Activated CD4-positive, alpha-beta T cell treated with anti-CD3 and anti-CD28 coated beads, Interleukin-2, Interleukin-4, amounts not matched to agents 100 ng/mL and 50 ng/mL, durations not matched to agents 16 hours and 8 hours (primary cell): ENCODE results near the gene FOXJ2.
"Not testable (repeated sequence)": the region's sequence is repeated elsewhere in the genome, so short reads cannot be mapped to it uniquely, and the experiment has no call there.

Source experiments
- DNase-seq: peaks from one replicate; pipeline ENCODE4 v3.0.0-alpha.2; 2020; ENCODE audit warnings: low spot score

Gene FOXJ2

DNA sequence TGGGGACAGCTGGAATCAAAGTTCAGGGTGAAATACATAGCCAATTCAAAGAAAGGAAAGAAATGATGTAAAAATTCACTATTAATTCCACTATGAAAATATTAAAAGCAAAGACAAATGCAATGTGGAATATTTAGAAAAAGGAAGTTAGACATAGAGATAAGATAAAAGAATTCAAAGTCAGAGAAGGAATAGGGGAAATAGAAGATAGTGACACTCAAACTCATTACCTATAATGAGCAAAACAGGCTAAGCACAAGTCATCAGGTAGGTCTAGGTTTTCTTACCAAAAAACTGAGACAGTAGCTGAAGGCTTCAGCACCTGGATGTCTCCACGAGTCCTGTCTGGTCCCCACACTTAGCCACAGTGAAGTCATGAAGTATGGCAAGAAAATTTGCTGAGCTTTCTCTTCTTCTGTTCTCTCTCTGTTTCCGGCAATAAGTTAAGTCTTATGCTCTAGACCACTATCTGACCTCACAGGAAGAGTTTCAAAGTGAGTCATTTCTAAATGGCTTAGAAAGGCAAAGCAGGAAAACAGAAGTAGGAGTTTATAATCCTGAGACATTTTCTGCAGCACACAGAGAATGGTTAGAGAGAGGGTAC lies 33.6 kb downstream of the FOXJ2 start, which contains the start of gene C3AR1:
Gene C3AR1 (minus strand): TSS at position 369 of the 604 bp plus-strand sequence. CDS start 6,174 bp downstream, outside the sequence.
- DNase-seq = peak; percentile 73

GRCh38 chr12:8069582-8069981 lies 37.1 kb downstream of the FOXJ2 start:
- no peak for DNase-seq

DNA sequence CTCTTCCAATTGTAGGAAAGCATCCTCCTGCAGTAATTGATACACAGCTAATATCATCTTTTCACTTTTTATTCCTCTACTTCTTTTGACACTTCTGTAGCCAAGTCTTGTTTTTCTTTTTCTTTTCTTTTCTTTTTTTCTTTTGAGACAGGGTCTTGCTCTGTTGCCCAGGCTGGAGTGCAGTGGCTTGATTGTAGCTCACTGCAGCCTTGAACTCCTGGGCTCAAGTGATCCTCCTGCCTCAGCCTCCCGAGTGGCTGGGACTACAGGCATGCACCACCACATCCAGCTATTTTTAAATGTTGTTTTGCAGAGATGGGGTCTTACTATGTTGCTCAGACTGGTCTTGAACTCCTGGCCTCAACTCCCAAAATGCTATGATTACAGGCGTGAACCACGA lies 39.3 kb downstream of the FOXJ2 start:
- not testable (repeated sequence) for DNase-seq

DNA sequence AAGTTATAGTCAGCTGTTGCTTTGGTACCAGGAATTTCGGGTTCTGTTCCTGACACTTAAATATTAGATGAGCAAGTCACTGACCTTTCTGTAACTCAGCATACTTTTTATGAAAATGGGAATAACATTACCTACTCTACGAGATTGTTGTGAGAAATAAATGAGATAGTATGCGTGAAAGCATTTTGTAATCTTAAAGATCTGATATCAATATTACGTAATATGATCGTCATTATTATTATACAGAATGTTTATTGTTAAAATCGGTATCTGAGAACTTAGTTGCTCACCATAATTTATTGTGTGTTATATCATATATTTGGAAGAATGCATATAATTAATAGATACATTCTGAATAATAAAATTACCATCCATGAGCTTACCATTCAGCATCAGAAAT lies 43.4 kb downstream of the FOXJ2 start:
- no peak for DNase-seq

GRCh38 chr12:8076366-8076765 lies 43.9 kb downstream of the FOXJ2 start:
- DNase-seq = no peak

DNA sequence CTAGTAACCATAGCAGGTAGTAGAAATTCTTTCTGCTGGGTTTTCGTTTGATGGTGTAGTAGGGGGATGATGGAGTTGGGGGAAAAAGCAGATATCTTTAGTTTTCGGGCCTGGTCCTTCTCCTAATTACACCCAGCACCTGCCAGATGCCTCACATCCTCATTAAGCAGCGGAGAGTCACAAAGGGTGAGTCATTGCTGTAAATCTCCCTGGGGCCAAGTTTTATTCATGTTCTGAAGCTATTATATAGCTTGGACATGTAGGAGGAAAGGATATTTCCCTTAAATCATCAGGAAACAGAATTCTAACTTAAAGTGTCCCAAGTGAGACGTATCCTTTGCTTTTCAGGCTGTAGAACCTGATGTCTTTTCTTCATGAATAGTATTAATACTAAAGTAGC lies 44.7 kb downstream of the FOXJ2 start:
- DNase-seq = no peak

GRCh38 chr12:8078398-8078797 lies 45.9 kb downstream of the FOXJ2 start:
- DNase-seq = peak; percentile 58

- DNase-seq = no peak
These were observed 46.4 kb downstream of the FOXJ2 start for GRCh38 chr12:8078916-8079315.

- DNase-seq = no peak
These were observed 47.6 kb downstream of the FOXJ2 start for GRCh38 chr12:8080120-8080519.

DNA sequence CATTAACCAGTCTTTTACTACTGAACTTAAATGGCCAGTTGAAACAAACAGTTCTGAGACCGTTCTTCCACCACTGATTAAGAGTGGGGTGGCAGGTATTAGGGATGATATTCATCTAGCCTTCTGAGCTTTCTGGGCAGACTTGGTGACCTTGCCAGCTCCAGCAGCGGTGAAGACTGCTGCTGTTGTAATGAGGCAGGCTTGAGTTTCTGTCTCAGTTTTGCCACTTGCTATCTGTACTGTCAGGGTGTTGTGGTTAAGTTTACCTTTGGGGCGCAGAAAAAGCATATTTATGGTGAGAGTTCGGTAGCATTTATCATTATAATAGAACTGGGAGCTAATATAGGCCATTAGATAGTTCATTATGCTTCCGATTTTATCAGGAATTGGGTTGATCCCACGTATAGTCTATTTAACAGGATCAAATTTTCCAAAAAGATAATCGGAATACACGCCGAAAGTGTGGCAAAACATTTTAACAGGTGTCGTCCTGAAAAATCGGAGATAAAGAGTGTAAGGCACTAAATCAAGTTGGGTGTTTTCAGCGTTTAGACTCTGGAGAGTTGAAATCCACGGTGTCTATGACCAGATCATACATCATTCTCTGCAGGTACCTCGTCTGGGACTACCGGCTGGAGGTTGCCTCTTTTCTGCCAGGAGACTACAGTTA lies 48.9 kb downstream of the FOXJ2 start:
- DNase-seq = peak; percentile 19

GRCh38 chr12:8082808-8083100 lies 50.2 kb downstream of the FOXJ2 start:
- no peak for DNase-seq

DNA sequence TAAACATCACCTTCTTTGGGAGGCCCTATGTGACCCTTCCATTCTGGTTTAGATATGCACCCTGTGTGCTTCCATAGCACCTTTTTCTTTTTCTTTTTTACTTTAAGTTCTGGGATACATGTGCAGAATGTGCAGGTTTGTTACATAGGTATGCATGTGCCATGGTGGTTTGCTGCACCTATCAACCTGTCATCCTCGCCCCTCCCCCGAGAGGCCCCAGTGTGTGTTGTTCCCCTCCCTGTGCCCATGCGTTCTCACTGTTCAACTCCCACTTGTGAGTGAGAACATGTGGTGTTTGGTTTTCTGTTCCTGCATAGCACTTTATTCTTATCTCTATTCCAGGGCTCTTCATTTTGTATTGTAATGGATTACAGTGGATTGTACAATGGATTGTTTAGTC lies 51.8 kb downstream of the FOXJ2 start:
- DNase-seq = not testable (repeated sequence)

DNA sequence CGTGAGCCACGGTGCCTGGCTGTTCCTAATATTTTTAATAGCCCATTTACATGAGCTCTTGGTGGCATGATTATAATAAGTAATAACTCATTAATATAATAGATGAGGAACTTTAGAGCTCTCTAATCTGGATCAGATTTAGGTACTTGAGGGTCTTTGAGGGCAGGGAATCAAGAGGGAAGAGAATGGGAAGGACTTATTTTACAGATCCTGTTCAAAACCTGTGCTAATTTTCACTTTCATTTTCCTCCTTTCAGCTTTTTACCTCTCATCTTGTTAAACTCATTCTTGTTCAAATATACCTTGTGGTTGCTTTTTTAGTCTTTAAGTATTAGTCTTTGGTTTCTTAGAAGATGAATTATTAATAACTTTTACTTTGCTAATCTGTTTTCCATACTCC lies 55.1 kb downstream of the FOXJ2 start:
- no peak for DNase-seq

DNA sequence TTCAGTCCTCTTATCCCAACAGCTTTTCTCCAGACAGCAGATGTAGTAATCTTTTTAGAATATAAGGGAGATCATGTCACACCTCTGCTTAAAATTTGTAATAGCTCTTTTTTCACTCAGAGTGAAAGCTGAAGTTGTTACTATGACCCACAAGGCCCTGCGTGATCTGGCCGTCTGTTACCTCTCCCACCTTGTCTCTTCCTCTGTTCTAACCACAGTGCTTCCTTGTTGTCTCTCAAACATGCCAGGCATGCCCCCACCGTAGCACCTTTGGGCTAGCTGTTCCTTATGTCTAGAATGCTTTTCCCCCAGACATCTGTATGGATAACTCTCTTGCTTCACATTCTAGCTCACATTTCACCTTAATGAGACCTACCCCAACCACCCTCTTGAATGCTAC lies 56.1 kb downstream of the FOXJ2 start:
- DNase-seq = peak; percentile 58

DNA sequence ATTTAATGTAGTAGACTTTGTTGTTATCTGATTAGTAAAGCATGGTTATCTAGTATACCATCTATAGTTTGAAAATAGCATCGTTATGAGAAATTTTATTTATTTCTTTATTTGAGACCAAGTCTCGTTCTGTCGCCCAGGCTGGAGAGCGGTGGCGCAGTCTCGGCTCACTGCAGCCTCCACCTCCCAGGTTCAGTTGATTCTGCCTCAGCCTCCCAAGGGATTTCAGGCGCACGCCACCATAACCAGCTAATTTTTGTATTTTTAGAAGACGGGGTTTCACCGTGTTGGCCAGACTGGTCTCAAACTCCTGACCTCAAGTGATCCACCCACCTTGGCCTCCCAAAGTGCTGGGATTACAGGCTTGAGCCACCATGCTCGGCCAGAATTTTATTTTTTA lies 56.8 kb downstream of the FOXJ2 start:
- DNase-seq = not testable (repeated sequence)

DNA sequence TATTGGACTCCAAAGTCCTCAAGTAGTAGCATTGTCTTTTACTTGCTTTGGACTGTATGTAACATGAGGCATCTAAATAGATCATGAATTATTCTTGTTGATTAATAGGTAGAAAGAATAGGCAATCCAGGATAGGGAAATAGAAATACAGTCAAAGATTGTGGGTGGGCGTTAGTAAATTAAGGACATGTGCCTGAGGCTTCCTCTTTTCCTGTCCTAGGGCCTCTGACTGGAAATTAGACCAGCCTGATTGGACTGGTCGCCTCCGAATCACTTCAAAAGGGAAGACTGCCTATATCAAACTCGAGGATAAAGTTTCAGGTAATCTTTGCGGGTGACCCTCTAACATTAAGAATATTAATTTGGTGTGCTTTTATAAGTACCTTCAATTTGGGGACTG lies 57.2 kb downstream of the FOXJ2 start:
- DNase-seq = no peak

DNA sequence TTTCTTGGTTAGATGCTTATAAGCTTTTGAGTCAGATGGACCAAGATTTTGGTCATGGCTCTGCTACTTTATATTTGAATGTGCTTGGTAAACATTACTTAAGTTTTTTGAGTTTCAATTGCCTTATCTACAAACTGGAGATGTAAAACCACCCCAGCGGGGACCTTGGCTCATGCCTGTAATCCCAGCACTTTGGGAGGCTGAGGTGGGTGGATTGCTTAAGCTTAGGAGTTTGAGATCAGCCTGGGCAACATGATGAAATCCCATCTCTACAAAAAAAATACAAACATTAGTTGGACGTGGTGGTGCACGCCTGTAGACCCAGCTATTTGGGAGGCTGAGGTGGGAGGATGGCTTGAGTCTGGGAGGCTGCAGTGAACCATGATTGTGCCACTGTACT lies 60.8 kb downstream of the FOXJ2 start:
- DNase-seq = no peak

- no peak for DNase-seq
These were observed 63.9 kb downstream of the FOXJ2 start for GRCh38 chr12:8096281-8096915.

- no peak for DNase-seq
These were observed 66.7 kb downstream of the FOXJ2 start for GRCh38 chr12:8099235-8099634.
